ENCODE results near the gene KPNB1.
A peak's percentile ranks its signal among the peaks of the same experiment; 100 is the strongest.
"Not testable (repeated sequence)": the region's sequence is repeated elsewhere in the genome, so short reads cannot be mapped to it uniquely, and the experiment has no call there.

The KPNB1 gene

DNA sequence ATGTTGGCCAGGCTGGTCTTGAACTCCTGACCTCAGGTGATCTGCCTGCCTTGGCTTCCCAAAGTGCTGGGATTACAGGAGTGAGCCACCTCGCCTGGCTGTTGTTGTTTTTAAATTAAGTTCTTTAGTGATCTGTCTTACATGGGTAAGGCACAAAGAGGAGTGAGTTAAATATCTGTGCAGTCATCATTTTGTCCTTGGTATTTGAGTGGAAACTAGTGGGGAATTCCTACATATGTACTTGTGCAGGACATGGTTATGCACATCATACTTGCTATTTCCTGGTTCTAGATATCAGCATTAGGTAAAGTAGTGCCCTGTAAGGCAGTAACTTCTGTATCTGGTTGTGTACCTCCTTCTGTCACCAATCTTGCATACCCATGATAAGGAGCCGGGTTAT, 3.7 kb downstream of the KPNB1 start:
- Mint-ChIP-seq H3K9me3 (no peaks in the 10 kb centered on the region), H3K4me1 (peaks cover 78% of the 10 kb centered on the region), H3K4me3 (peak overlapping the region; percentile 66 to 91), H3K27ac (peak overlapping the region; percentile 16 to 34), H3K27me3 (no peaks in the 10 kb centered on the region)
- DNase-seq (no peak), ATAC-seq (no peak)

DNA sequence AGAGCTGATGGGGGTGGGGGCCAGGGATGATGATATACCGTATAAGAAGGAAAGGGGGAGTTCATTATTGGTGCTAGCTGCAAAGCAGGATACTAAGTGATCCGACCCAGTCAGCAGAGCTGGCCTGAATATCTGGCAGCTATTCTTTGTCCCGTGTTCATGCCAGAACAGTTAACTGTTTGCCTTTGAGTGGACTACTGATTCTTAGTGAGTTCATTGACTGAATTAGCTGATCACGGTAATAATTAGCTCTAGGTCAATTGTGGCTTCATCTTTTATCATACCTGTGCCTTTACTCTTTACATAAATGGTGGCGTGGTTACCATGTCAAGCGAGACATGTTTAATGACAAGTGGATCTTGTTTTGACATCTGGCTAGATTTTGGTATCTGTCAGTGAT, 5.3 kb downstream of the KPNB1 start:
- H3K27me3 Mint-ChIP-seq = no peaks in the 10 kb centered on the region
- H3K4me3 Mint-ChIP-seq = peak overlapping the region; percentile 4 to 91
- DNase-seq = no peak
- H3K9me3 Mint-ChIP-seq = no peaks in the 10 kb centered on the region
- peaks cover 86% of the 10 kb centered on the region for H3K4me1 Mint-ChIP-seq
- no peak for ATAC-seq
- peak overlapping the region; percentile 34 to 61 for H3K27ac Mint-ChIP-seq

DNA sequence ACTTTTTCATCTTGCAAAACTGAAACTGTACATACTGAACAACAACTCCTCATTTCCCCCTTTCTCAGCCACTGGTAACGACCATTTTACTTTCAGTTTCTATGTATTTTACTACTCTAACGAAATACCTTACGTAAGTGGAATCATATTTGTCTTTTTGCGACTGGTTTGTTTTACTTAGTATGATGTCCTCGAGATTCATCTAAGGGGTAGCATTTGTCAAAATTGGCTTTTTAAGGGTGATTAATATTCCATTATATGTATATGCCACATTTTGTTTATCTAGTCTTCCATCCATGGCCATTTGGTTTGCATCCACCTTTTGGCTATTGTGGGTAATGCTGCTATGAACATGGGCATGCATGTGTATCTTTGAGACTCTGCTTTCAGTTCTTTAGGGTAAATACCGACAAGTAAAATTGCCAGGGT, 10.4 kb downstream of the KPNB1 start:
- ATAC-seq (peak; percentile 92), DNase-seq (peak; percentile 28 to 30)
- peak overlapping the region; percentile 81 to 93 for H3K27ac Mint-ChIP-seq
- H3K4me1 Mint-ChIP-seq = peaks cover 70% of the 10 kb centered on the region
- peak overlapping the region; percentile 54 to 79 for H3K4me3 Mint-ChIP-seq
- H3K9me3 Mint-ChIP-seq = no peaks in the 10 kb centered on the region
- H3K27me3 Mint-ChIP-seq = no peaks in the 10 kb centered on the region

GRCh38 chr17:47663912-47664623, 14.3 kb downstream of the KPNB1 start:
- Mint-ChIP-seq H3K4me1 (peaks cover 44% of the 10 kb centered on the region), H3K27me3 (no peaks in the 10 kb centered on the region), H3K4me3 (no peak overlapping the region), H3K27ac (peak overlapping the region; percentile 63 to 86), H3K9me3 (no peaks in the 10 kb centered on the region)
- ATAC-seq (peak; percentile 61), DNase-seq (peak; percentile 47 to 54)

- DNase-seq (no peak), ATAC-seq (no peak)
- peaks cover 41% of the 10 kb centered on the region for H3K4me1 Mint-ChIP-seq
- peak overlapping the region in 1 of 2 donors; percentile 86 for H3K27ac Mint-ChIP-seq
- no peak overlapping the region for H3K4me3 Mint-ChIP-seq
- H3K27me3 Mint-ChIP-seq = no peaks in the 10 kb centered on the region
- H3K9me3 Mint-ChIP-seq = no peaks in the 10 kb centered on the region
These were observed 14.9 kb downstream of the KPNB1 start for GRCh38 chr17:47664624-47664941.

DNA sequence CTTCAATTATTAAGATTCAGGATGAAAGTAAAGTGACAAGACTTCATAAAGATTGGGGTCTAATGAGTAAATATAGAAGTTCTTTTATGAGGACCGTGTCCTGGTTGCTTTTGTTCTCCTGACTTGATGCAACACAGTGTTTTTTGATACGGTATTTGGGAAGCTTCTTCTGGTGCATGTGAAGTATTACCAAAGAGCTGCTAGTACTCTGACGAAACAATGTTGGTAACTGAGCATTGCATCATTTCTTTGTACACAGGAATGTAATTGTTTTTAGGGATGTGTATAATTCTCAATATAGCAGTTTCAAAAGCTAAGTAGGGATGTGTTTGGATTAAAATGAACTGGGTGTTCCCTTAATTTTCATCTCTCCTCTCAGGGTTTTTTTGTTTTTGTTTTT, 15.9 kb downstream of the KPNB1 start:
- no peak for DNase-seq
- ATAC-seq = no peak
- Mint-ChIP-seq H3K27ac (no peak overlapping the region), H3K9me3 (no peaks in the 10 kb centered on the region), H3K4me1 (peaks cover 44% of the 10 kb centered on the region), H3K27me3 (no peaks in the 10 kb centered on the region), H3K4me3 (no peak overlapping the region)

DNA sequence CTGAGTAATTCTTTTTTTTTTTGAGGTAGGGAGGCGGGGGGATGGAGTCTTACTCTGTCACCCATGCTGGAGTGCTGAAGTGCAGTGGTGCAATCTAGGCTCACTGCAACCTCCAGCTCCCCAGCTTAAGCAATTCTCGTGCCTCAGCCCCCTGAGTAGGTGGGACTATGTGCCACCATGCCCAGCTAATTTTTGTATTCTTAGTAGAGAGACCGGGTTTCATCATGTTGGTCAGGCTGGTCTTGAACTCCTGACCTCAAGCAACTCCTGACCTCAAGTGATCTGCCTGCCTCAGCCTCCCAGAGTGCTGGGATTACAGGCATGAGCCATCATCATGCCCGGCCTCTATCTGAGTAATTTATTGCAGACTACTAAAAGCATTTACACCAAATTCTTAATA, 19.4 kb downstream of the KPNB1 start:
- no peak for DNase-seq
- ATAC-seq = no peak
- no peaks in the 10 kb centered on the region for H3K9me3 Mint-ChIP-seq
- H3K27ac Mint-ChIP-seq = no peak overlapping the region
- no peaks in the 10 kb centered on the region for H3K27me3 Mint-ChIP-seq
- H3K4me1 Mint-ChIP-seq = peaks cover 34% of the 10 kb centered on the region
- no peak overlapping the region for H3K4me3 Mint-ChIP-seq

DNA sequence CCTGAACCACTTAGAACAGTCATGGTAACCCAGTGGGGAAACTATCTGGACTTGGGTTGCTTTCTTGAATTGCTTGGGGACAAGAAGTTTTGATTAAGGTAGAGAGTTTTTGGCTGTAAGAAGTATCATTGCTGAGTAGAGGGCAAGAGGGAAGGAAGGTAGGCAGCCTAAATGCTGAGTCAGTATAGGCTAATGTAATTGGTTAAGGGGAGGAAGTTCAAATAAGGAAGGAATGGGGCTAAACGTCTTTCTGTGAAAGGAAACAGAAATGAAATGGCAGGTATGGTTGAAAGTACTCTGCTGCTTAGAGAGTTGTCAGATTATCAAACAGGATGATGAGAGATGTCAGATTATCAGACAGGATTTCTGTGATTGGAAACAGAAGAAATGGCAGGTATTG, 20.3 kb downstream of the KPNB1 start:
- Mint-ChIP-seq H3K27ac (peak overlapping the region in 1 of 2 donors; percentile 26), H3K4me3 (no peak overlapping the region), H3K9me3 (no peaks in the 10 kb centered on the region), H3K27me3 (no peaks in the 10 kb centered on the region), H3K4me1 (peaks cover 37% of the 10 kb centered on the region)
- DNase-seq (no peak), ATAC-seq (peak; percentile 76)

DNA sequence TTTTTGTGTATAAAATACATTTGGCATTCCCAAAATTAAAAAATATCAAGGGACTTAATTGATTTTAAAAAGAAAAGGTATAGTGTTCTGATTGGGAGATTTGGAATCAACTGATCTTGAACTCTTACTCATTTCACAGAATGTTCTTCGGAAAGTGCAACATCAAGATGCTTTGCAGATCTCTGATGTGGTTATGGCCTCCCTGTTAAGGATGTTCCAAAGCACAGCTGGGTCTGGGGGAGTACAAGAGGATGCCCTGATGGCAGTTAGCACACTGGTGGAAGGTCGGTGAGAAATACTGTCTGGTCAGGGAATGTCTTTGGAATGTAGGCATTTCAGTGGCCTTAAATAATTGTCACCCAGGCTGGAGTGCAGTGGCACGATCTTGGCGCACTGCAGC, 24.8 kb downstream of the KPNB1 start:
- H3K27ac Mint-ChIP-seq = peak overlapping the region in 1 of 2 donors; percentile 80
- no peaks in the 10 kb centered on the region for H3K27me3 Mint-ChIP-seq

DNA sequence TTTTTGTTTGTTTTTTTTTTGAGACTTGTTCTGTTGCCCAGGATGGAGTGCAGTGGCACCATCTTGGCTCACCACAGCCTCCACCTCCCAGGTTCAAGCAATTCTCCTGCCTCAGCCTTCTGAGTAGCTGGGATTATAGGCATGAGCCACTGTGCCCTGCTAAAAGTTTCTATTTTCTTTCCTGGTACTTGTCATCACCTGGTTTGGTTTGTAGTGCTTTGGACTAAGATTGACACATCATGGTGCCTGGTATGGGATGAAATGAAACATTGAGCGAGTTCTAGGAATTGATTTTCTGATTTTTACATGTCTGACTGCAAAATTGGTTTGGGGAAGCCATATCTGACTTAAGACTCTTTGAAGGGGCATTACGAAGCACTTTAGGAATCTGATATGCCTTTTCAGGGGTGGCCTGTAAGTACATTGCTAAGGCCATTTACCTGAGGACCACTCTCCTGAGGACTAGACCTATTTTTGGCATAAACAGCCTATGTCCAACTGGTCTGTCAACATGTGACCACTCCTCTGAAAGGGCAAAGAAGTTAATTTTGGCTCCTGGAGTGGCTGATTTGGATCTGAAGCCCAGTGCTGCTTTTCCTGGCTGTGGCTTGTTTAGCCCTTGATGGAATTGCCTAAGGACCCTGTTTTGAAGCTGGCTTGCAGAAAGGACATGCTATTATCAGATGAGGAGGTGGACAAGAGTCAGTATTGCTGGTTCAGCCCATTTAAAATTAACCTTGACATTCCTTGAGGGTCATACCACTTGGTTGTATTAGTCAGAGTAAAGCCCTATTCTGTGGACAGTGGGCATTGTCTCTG, 25.9 kb downstream of the KPNB1 start:
- ATAC-seq = no peak
- Mint-ChIP-seq H3K9me3 (no peaks in the 10 kb centered on the region), H3K27me3 (no peaks in the 10 kb centered on the region), H3K27ac (peak overlapping the region in 1 of 2 donors; percentile 48), H3K4me3 (no peak overlapping the region), H3K4me1 (peaks cover 13% of the 10 kb centered on the region)
- DNase-seq = no peak

More for the DNA sequence above, 24.8 kb downstream of the KPNB1 start:
- Mint-ChIP-seq H3K9me3 (no peaks in the 10 kb centered on the region), H3K4me1 (peaks cover 23% of the 10 kb centered on the region), H3K4me3 (no peak overlapping the region)
- DNase-seq = no peak
- no peak for ATAC-seq

- no peaks in the 10 kb centered on the region for H3K27me3 Mint-ChIP-seq
- no peak overlapping the region for H3K27ac Mint-ChIP-seq
- H3K4me3 Mint-ChIP-seq = no peak overlapping the region
- ATAC-seq (no peak), DNase-seq (no peak)
- H3K9me3 Mint-ChIP-seq = no peaks in the 10 kb centered on the region
- peaks cover 13% of the 10 kb centered on the region for H3K4me1 Mint-ChIP-seq
These were observed 26.4 kb downstream of the KPNB1 start for GRCh38 chr17:47676199-47676472.

- Mint-ChIP-seq H3K27me3 (no peaks in the 10 kb centered on the region), H3K9me3 (no peaks in the 10 kb centered on the region), H3K4me3 (no peak overlapping the region), H3K27ac (no peak overlapping the region), H3K4me1 (peaks cover 13% of the 10 kb centered on the region)
- no peak for DNase-seq
- no peak for ATAC-seq
These were observed 26.9 kb downstream of the KPNB1 start for GRCh38 chr17:47676510-47677165.

DNA sequence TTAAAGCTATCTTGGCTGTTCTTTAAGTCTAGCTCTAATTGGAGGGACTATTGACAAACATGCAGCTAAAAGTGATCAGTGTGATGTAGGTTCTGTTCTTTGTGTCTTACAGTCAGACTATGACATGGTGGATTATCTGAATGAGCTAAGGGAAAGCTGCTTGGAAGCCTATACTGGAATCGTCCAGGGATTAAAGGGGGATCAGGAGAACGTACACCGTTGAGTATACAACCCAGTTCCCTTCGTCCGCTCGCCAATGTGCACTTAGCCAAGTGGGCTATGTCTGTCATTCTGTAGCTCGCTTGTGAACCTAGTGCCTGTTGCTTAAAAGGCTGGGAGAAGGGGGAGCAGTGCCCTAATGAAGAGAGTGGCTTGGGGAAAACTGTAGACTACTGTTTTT, 28.5 kb downstream of the KPNB1 start:
- H3K4me3 Mint-ChIP-seq = no peak overlapping the region
- H3K9me3 Mint-ChIP-seq = no peaks in the 10 kb centered on the region
- no peak for DNase-seq
- no peak for ATAC-seq
- H3K4me1 Mint-ChIP-seq = peaks cover 20% of the 10 kb centered on the region
- no peaks in the 10 kb centered on the region for H3K27me3 Mint-ChIP-seq
- peak overlapping the region in 1 of 2 donors; percentile 25 for H3K27ac Mint-ChIP-seq

DNA sequence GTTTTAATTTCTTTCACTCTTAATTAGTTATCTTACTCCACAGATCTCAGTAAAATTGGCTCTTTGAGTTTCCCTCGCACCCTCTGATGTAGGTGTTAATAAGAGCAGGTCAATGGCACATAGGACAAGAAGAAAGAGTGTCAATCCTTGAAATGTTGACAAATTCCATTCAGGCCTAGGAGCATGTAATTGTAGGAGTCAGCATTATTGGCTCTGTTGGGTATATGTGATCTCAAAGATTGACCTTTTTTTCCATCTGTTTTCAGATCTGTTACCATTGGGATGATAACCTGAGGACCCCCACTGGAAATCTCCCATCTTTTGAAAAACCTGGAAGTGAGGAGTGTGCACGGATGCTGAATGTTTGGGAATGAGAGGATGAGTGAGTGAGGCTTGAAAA, 32.4 kb downstream of the KPNB1 start:
- no peaks in the 10 kb centered on the region for H3K9me3 Mint-ChIP-seq
- DNase-seq = no peak
- peaks cover 17% of the 10 kb centered on the region for H3K4me1 Mint-ChIP-seq
- no peak overlapping the region for H3K4me3 Mint-ChIP-seq
- H3K27me3 Mint-ChIP-seq = no peaks in the 10 kb centered on the region
- no peak for ATAC-seq
- H3K27ac Mint-ChIP-seq = peak overlapping the region; percentile 71 to 82

- peak; percentile 55 for ATAC-seq
- DNase-seq, H3K27me3 Mint-ChIP-seq, H3K9me3 Mint-ChIP-seq, H3K4me3 Mint-ChIP-seq: not testable (repeated sequence)
- Mint-ChIP-seq H3K27ac (peak overlapping the region in 1 of 2 donors; percentile 37), H3K4me1 (peaks cover 17% of the 10 kb centered on the region)
These were observed 33.0 kb downstream of the KPNB1 start for GRCh38 chr17:47682727-47683126.

DNA sequence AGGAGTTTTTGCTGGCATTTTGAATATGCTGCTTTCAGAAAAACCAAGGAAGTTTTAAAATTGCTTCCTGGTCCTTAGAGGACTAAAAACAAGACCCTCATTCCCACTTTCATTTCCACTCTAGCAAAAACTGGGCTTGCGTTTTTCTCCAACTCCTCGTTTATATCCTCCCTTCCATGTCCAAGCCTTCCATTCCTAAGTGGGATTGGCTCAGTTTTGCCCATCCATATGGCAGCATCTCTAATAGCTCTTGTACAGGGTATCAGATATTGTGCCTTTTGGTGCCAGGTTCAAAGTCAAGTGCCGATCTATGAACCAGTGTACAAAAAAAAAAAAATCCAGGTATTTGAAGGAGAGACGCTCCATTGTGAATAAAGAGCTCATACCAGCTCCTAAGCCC, 34.3 kb downstream of the KPNB1 start:
- DNase-seq (no peak), ATAC-seq (no peak)
- Mint-ChIP-seq H3K4me1 (peaks cover 17% of the 10 kb centered on the region), H3K27me3 (no peaks in the 10 kb centered on the region), H3K4me3 (no peak overlapping the region), H3K27ac (peak overlapping the region; percentile 59 to 73), H3K9me3 (no peaks in the 10 kb centered on the region)
